Cardiac fibroblast (primary cell): ENCODE data around the gene RHBDF2.
A peak's percentile ranks its signal among the peaks of the same experiment; 100 is the strongest.

Experiments
- DNase-seq, 2 donors: peaks; one replicate each; pipeline versions ENCODE4 v3.0.0 to v3.0.0-alpha.2; 2010; ENCODE audit warnings: low read depth in 2 of 2
- H3K4me3 ChIP-seq, 2 donors: replicated peaks in 1 of 2; 1 replicate in 1 of 2; 2 replicates in 1 of 2; pipeline ENCODE4 v1.5.1; 2011; ENCODE audit warnings: low read depth in 2 of 2, low read length in 2 of 2, mild to moderate bottlenecking in 2 of 2, moderate library complexity in 1 of 2
- TF ChIP-seq, protein P1 (sequence below): IDR thresholded peaks from one replicate; pipeline ENCODE4 v1.5.1; 2011; ENCODE audit warnings: low read depth, mild to moderate bottlenecking, low read length, inconsistent platforms

RHBDF2 gene

DNA sequence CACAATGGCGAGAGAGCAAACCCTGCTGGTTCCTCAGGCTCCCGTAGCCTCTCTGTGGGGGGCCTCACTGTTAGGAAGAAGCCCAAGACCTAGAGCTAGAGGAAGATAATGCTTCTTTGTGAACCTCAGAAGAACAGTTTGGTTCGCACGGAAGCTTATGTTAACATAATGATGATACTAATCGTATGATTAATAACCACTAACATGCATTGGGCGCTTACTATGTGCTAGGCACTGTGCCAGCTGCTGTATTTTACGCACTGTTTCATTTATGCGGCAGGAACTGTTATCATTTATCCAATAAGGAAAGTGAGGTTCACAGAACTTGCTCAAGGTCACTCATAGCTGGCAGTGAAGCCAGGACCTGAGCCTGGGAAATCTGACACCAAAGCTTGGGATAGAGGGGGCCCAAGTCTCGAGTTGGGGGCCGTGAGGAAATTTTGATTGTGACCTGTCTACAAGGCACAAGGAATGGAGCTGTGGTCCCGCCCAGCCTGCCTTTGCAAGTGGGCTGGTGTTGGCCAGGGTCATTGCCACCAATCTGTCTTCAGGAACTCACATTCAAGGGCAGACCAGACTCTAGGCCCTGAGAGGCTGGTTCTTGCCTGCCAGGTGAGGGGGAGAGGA is 45.4 kb upstream of the RHBDF2 start:
- H3K4me3 ChIP-seq, result no peak overlapping the region
- DNase-seq, result peak; percentile 85 to 96
- TF ChIP-seq, protein P1, sequence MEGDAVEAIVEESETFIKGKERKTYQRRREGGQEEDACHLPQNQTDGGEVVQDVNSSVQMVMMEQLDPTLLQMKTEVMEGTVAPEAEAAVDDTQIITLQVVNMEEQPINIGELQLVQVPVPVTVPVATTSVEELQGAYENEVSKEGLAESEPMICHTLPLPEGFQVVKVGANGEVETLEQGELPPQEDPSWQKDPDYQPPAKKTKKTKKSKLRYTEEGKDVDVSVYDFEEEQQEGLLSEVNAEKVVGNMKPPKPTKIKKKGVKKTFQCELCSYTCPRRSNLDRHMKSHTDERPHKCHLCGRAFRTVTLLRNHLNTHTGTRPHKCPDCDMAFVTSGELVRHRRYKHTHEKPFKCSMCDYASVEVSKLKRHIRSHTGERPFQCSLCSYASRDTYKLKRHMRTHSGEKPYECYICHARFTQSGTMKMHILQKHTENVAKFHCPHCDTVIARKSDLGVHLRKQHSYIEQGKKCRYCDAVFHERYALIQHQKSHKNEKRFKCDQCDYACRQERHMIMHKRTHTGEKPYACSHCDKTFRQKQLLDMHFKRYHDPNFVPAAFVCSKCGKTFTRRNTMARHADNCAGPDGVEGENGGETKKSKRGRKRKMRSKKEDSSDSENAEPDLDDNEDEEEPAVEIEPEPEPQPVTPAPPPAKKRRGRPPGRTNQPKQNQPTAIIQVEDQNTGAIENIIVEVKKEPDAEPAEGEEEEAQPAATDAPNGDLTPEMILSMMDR, result no peak

DNA sequence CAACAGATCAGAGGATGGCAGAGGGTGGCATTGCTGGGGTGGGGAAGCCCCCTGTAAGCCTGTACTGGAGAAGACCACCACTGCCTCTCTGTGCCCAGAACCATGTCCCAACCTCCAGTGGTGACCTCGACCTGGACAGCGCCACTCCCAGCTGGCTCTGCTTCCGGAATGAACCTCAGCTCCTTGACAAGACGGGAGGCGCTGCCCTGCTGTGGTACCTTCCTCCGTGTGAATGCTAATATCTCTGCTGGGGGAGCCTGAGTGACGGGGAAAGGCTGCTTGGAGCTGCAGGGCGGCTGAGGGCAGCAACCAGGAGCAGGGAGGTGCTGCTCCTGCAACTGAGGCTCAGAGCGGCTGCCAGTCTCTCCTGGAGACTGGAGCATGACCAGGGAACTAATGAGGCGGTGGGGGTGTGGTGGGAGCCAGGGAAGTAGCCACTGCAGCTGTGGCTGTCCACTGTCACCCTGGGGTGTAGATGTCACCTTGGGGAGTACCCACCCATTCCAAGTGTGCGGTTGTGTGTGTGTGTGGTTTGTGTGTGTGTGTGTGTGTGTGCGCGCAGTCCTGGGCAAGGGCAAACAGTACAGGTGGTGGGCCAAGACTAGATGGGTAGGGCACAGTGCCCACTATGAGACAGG is 44.8 kb upstream of the RHBDF2 start:
- H3K4me3 ChIP-seq, result no peak overlapping the region
- no peak for DNase-seq
- TF ChIP-seq, protein P1, result no peak

DNA sequence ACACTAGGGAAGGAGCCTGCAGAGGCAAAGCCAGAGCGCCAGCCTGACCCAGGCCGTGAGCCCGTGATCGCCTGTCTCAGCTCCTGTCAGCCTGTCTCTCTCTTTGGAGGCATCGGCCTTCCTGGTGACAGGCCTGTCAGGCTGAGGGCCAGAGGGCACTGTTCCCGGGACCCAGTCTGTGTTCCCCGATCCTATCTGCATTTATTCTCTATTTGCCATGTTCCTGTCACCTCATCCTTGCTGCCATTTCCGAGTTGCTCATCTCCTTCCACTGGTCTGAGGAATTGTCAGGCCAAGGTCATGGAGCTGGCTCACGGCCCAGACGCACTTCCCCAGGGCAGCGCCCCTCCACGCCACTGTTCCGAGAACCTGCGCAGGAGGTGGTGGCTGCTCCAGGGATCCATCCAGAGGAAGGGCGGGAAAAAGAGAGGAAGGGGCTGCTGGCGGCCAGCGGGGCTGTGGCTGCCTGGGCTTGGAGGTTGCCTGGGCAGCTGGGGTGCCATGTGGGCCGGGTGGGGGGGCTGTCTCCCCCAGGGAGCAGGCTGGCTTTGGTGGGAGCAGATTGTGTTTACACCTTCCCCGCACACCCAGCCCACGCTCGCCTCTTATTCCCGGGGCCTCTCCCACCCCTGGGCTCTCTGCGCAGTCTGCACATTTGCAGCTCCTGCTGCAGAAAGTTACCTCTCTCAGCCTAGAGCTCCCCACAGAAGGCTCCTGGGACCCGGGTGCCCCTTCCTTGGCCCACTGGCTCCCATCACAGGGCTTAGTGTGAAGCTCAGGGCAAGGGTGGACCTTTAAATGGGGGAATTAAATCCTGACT is 43.5 kb upstream of the RHBDF2 start:
- no peak overlapping the region for H3K4me3 ChIP-seq
- TF ChIP-seq, protein P1, result no peak
- DNase-seq, result peak in 1 of 2 donors; percentile 43

DNA sequence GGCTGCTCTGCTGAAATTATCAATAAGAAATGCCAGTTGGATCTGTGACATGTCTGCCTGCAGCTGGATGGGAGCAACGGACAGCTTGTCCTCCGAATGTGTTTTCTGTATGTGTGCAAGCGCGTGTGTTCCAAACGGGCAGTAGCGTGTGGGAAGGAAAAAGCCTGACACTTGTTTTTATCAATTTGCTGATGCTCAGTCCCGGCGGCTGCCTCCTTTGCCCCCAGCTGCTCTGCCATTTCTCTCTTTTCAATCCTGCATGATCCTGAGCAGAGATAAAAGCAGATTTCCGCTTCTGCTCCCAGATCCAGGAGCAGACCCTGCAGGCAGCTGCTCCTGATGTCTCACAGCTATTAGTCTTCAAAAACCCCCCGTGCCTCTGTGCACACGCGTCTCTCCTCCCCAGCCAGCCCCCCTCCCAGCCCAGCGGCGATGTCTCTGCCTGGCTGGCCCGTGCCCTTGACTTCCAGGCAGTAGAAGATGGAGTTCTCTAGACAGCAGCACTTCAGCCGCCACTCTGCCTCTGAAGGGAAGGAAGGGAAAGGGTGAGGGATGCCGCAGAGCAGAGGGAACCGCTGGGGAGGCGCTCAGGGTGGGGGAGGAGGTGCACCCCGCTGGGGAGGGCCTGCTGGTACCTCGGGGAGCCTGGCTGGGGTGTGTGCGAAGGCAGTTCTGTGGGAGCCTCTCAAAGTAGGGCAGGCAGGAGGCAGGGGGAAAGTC is 42.8 kb upstream of the RHBDF2 start:
- no peak for DNase-seq
- H3K4me3 ChIP-seq, result no peak overlapping the region
- TF ChIP-seq, protein P1, result no peak

DNA sequence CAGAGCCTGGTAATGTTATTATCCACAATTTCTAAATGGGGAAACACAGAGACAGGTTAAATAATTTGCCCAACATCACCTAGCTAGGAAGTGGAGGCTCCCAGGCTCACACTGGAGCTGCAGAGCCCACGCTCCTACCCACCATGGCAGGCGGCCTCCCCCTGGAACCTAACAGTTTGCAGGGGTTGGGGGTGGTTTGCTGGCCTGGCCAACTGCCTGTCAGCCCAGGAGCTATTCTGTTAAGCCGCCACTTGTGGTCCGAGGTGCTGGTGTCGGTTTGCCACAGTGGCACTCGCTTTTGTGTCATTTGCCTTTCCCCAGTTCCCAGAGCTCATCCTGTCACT is 42.2 kb upstream of the RHBDF2 start:
- TF ChIP-seq, protein P1, result no peak
- no peak overlapping the region for H3K4me3 ChIP-seq
- DNase-seq, result no peak

DNA sequence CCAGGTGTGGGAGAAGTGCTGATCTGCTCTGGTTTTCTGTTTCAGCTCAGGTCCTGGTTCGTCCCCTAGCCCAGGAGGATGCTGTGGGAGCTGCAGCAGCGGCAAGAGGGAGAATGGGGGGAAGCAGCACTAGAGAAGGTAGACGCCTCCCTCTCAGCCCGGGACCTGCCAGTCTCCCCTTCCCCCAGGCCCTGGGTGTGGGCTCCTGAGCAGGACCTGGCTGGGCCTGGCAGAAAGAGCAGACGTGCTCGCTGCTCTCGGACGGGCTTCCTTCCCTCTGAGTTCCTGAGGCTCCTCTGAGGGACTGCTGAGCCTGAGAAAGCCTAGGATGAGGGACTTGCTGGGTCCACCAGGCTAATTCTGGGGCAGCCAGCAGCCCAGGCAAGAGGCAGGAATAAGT is 41.8 kb upstream of the RHBDF2 start:
- no peak overlapping the region for H3K4me3 ChIP-seq
- TF ChIP-seq, protein P1, result no peak
- no peak for DNase-seq
